GM03348 (cell line): ENCODE measurements around the gene PXMP2.
"Not testable (repeated sequence)": the region's sequence is repeated elsewhere in the genome, so short reads cannot be mapped to it uniquely, and the experiment has no call there.

Experiments used
- DNase-seq: peaks from one replicate; pipeline ENCODE4 v3.0.0; 2012; ENCODE audit warnings: low spot score

The PXMP2 gene

DNA sequence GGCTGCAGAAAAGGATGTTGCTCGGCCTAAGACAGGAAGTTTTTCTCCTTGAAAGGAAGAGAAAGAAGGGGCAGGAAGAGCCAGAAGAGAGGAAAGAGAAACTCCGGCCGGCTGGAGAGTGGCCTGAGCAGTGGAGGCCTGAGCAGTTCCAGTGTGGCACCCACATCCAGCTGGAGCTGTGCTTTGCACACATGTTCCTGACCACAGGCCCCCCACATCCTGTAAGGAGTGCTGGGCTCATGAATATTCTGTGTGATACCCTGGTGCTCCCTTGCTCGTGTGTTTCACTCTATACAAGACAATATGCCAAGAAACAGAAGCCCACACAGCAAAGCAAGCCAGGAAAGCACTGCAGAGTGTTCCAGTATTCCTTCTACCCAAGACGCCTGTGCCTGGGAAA lies 27.3 kb upstream of the PXMP2 start:
- DNase-seq: no peak

DNA sequence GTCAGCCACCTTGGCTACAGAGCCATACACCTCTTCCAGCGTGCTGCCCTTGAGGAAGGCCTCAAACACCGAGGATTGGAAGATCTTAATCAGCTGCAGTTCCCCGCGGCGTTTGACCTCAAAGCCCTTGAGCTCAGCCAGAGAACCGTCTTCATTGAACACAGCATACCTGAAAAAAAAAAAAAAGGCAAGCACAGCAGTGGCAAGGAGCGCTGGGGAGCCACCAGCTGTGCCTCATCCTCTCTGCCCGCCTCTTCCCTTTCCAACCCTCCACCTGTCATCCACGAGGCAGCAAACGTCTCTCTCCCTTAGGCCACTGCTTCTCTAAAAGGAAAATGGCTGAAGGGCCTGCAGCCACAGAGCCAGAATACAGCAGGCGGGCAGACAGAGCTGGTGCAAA lies 26.4 kb upstream of the PXMP2 start:
- no peak for DNase-seq

GRCh38 chr12:132661972-132662371 lies 25.4 kb upstream of the PXMP2 start:
- DNase-seq: no peak

DNA sequence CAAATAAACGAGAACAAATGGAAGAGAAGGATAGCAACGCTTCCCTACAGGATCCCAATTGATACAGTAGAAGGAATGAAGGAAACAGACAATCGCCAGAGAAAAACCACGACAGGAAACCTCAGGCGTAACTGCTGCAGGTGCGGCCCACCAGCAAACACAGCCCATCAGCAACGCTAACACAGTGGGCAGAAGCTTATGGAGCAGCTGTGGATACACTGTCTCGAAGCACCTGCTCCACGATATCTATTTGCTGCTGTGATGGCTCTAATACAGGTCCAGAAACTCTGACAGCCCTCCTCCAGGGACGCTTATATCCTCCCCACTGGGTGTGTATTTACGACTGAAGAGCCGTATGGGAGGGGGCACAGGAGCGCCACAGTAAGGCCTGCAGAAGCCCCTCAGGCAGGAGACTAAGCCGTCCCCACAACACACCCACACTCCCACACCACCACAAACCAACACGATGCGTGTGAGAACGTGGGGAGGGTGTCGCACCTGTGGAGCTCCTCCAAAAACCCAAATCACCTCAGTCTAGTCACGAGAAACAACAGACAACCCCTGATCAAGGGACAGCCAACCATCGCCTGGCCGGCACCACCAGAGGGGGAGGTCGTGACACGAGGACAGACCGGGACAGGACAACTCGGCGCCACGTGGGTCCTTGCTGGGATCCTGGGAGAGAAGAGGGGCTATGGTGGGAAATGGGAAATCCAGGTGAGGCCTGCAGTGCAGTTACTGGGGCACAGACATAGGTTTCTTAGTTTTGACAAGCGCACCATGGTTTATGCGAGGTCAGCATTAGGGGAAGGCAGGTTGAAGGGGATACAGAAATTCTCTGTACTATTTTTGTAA lies 24.3 kb upstream of the PXMP2 start:
- DNase-seq: no peak

DNA sequence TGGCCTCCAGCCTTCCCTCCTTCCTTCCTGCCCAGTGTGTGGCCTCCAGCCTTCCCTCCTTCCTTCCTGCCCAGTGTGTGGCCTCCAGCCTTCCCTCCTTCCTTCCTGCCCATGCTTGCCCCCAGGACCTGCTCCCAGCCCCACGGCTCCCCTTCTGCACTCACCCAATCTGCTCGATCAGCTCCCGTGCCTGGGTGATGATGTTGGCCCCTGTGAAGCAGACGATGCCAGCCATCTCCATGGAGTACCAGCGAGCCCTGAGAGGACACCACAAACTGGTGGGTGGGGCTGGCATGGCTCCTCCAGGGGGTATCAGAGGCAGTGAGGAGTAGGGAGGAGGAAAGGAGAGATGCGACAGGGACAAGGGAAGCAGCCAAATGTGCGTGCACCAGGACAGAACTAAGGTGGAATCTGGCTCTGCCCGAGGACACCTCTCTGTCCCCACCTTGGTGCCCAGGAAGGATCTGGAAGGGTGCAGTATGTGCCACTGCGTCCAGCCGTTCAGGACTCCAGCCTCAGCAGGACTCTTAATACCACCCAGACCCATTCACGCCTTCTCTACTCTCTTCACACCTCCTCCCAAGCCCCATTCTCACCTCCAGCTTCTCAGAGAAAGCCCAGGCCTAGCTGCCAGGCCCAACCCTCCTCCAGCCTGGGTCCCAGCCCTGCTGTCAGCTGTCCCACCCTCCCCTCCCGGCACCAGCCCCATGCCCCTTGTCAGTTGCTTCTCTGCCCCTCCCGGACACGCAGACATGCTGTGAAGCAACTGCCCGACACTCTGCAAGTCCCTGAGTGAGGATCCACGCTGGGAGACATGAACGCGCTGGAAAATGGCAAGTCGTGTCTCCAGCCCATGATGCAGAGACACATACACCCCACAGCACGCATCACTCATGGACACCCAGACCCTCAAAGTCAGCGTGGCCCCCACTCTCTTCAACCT lies 22.9 kb upstream of the PXMP2 start:
- DNase-seq: no peak

GRCh38 chr12:132665149-132665491 lies 22.3 kb upstream of the PXMP2 start:
- DNase-seq: no peak

- no peak for DNase-seq
Measured at GRCh38 chr12:132665794-132666193, 21.6 kb upstream of the PXMP2 start.

GRCh38 chr12:132668191-132669088 lies 18.9 kb upstream of the PXMP2 start:
- no peak for DNase-seq

DNA sequence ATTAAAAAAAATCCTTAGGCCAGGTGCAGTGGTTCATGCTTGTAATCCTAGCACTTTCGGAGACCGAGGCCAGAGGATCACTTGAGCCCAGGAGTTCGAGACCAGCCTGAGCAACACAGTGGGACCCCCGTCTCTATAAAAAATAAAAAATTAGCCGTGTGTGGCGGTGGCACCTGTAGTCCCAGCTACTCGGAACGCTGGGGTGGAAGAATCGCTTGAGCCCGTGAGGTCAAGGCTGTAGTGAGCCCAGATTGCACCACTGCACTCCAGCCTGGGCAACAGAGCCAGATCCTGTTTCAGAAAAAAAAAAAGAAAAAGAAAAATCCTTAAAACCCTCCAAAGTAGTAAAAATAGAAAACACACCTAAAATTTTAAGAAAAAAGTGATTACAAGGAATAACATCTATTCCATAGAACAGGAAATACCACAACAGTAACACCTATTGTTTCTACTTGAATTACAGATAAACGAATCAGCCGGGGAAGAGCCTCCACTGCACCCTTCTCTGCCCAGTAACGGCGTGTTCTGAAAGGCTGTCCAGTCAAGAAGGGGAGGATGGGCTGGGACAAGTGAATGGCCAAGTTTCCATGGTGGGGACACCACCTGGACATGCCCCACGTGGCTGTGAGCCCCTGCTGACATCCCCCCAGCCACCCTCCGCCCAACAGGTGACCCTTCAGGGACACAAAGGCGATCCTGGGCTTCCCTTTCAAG lies 18.1 kb upstream of the PXMP2 start:
- no peak for DNase-seq

- no peak for DNase-seq
Measured at GRCh38 chr12:132672116-132672515, 15.3 kb upstream of the PXMP2 start.

GRCh38 chr12:132672678-132673077 lies 14.7 kb upstream of the PXMP2 start:
- no peak for DNase-seq

DNA sequence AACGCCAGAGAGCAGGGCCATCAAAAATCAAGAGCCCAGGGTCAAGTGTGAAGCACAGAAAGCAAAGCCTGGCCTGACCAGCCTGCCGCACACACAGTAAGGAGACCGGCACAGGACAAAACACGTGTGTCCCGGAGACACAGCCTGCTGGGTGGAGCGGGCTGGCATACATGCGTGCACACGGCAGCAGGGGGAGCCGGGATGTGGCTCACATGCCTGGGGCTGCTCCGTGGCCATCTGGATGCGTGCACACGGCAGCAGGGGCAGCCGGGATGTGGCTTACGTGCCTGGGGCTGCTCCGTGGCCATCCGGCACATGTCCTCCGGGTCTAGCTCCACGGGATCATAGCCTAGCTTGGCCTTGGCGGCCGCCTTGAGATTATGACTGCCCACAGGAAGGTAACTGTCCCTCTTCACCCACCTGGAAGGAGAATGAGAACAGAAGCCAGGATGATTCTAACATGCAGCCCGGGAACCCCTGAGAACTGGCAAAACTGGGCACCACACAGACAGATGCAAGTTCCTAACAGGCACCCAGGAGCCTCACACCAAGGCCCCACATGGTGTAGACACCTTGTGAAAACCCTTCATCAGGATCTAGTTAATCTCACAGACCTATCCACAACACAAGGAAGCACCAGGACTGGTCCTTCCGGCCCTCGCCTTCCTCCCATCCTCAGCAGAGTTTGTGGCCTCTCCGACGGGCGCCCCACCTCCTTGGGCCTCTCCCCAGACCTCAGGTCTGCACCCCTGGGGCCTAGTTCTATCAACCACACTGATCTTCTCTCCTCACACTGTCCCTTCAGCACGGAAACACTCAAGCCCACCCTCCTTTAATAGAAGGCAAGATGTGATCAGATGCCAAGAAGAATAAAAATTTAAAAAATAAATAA lies 13.9 kb upstream of the PXMP2 start:
- no peak for DNase-seq

DNA sequence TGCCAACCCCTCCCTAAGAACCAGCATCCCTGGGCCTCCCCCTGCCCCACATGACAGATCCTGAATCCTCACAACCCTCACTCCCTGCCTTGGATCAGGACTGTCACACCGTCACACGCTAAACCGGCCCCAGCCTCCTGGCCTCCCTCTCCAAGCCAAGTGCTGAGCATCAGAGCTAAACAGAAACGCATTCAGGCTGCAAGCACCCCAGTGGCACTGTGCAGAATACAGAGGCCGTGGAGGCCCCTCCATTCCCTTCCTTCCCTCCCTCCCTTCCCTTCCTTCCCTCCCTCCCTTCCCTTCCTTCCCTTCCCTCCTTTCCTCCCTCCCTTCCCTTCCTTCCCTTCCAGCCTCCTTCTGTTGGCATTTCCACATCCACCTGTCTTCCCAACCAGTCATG lies 12.8 kb upstream of the PXMP2 start:
- DNase-seq: no peak

DNA sequence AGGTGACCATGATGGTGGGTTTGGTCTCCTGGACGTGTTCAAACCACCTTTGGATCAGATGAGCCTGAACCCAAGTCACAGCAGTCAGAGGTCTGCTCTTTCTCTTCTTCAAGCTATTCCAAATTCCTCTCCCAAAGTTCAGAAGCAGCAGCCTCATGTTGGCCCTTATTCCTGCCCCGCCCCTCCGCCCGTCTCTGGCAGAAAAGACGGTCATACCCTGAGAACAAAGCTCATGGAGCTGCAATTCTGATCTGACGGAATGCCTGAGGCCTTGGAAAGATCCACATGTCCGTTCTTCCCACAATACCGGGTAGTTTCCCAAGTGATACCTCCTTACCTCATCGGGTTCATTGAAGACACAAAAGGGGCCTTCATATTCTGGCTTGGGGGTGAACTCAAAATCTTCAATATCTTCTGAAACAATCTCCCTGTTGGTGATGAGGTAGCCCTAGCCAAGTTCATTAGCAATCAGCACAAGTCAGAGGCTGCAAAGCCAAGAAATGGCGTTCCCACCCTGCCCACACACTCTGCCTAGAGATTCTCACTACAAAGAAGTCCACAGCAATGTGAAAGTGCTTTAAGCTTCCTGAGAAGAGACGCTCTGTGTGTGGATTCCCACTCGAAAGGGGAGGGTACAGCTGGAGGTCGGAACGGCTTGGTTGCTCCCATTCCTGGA lies 11.5 kb upstream of the PXMP2 start:
- DNase-seq: no peak

GRCh38 chr12:132677492-132677891 lies 9.9 kb upstream of the PXMP2 start:
- no peak for DNase-seq

GRCh38 chr12:132685400-132685799 lies 2.0 kb upstream of the PXMP2 start:
- DNase-seq: no peak

GRCh38 chr12:132686825-132687210 lies 569 bp upstream of the PXMP2 start:
- DNase-seq: peak; percentile 60

- DNase-seq: no peak
Measured at GRCh38 chr12:132689227-132689626, 1.8 kb downstream of the PXMP2 start.

GRCh38 chr12:132690112-132690511 lies 2.7 kb downstream of the PXMP2 start:
- DNase-seq: no peak

GRCh38 chr12:132692030-132692429 lies 4.6 kb downstream of the PXMP2 start:
- DNase-seq: not testable (repeated sequence)
